GM18867 (cell line): ENCODE measurements around the gene TECR.
"Not testable (repeated sequence)": the region's sequence is repeated elsewhere in the genome, so short reads cannot be mapped to it uniquely, and the experiment has no call there.

Source experiments
- ATAC-seq: cut with Tn5 transposase; IDR thresholded peaks from one replicate; pipeline ENCODE4 v1.9.1; 2021; ENCODE audit warnings: mild to moderate bottlenecking, moderate library complexity; ENCODE audit not compliant: unreplicated experiment

TECR gene

GRCh38 chr19:14559916-14560775 lies 30.8 kb downstream of the TECR start:
- ATAC-seq = no peak

- no peak for ATAC-seq
These were observed 31.3 kb downstream of the TECR start for GRCh38 chr19:14560776-14561108.

- ATAC-seq = no peak
These were observed 31.9 kb downstream of the TECR start for GRCh38 chr19:14561249-14561648.

- ATAC-seq = no peak
These were observed 32.5 kb downstream of the TECR start for GRCh38 chr19:14561847-14562351.

GRCh38 chr19:14562660-14563589 lies 33.5 kb downstream of the TECR start:
- ATAC-seq = no peak

- ATAC-seq = no peak
These were observed 34.2 kb downstream of the TECR start for GRCh38 chr19:14563590-14563926.

GRCh38 chr19:14563989-14564651 lies 34.7 kb downstream of the TECR start:
- no peak for ATAC-seq

GRCh38 chr19:14564652-14565297 lies 35.4 kb downstream of the TECR start:
- ATAC-seq = not testable (repeated sequence)

GRCh38 chr19:14565298-14565679 lies 35.9 kb downstream of the TECR start:
- ATAC-seq = no peak

GRCh38 chr19:14565765-14566711 lies 36.6 kb downstream of the TECR start:
- no peak for ATAC-seq

GRCh38 chr19:14566712-14567077 lies 37.3 kb downstream of the TECR start:
- ATAC-seq = no peak

- no peak for ATAC-seq
These were observed 37.7 kb downstream of the TECR start for GRCh38 chr19:14567079-14567478.

- ATAC-seq = no peak
These were observed 41.6 kb downstream of the TECR start for GRCh38 chr19:14570864-14571527.

- ATAC-seq = peak; percentile 84
These were observed 42.5 kb downstream of the TECR start, which contains the start of gene NDUFB7 for GRCh38 chr19:14571695-14572490. Gene NDUFB7 (minus strand): TSS chr19:14572066. CDS start chr19:14572000, 66 bp downstream.

GRCh38 chr19:14575428-14575980 lies 46.1 kb downstream of the TECR start:
- no peak for ATAC-seq

GRCh38 chr19:14576363-14576762 lies 47.0 kb downstream of the TECR start:
- no peak for ATAC-seq

- no peak for ATAC-seq
These were observed 47.9 kb downstream of the TECR start for GRCh38 chr19:14577264-14577663.

GRCh38 chr19:14577885-14578427 lies 48.6 kb downstream of the TECR start:
- ATAC-seq = no peak
